Hematopoietic multipotent progenitor cell treated with erythropoietin and hydrocortisone succinate and interleukin-3 and kit ligand, for 6 days (in vitro differentiated cells): Measurements from ENCODE around the gene CTSL.
A peak's percentile ranks its signal among the peaks of the same experiment; 100 is the strongest.
"Not testable (repeated sequence)": the region's sequence is repeated elsewhere in the genome, so short reads cannot be mapped to it uniquely, and the experiment has no call there.

ENCODE experiments used
- DNase-seq: peaks from one replicate; pipeline ENCODE4 v3.0.0-alpha.2; 2015

The CTSL gene

DNA sequence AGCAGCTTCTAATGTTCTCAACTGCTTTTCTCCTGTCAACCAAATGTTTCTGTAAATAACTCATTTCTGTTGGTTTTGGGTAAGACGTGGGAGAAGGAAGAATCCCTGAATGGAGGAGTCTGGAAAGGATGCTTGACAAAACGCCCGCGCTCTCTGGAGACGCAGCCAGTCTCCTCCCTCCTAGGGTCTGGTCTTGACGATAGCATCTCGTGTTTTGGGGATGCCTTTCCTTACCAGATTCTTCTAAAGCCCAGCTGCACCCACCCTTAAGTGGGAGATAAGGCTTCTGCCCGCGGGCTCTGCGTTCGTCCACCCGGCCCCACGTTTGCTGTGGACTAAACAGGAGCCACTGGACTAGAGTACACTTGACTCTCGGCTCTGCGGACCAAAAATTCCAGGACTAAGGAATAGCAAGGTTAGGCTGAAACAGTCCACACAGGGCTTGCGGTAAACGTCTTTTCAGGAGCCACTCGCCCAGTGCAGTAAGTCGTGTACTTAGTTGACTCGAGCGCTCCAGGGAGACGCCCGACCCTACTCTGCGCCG, 491 bp upstream of the CTSL start:
- DNase-seq, result peak; percentile 49

DNA sequence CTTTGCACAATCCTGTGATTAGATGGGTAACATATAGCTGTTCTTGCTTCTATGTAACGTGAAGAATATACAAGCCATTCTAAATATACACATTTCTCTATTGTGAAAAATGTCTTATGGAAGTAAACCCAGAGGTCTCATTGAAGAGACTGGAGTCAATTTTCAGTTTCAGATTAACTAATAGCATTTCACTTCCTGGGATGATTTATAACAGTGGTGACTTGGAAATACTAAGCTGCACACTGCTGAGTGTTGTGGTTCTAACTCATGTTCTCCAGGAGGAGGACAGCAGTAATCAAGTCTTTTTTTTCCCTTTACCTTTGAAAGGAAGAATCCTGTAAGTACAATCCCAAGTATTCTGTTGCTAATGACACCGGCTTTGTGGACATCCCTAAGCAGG, 3.3 kb downstream of the CTSL start:
- no peak for DNase-seq

DNA sequence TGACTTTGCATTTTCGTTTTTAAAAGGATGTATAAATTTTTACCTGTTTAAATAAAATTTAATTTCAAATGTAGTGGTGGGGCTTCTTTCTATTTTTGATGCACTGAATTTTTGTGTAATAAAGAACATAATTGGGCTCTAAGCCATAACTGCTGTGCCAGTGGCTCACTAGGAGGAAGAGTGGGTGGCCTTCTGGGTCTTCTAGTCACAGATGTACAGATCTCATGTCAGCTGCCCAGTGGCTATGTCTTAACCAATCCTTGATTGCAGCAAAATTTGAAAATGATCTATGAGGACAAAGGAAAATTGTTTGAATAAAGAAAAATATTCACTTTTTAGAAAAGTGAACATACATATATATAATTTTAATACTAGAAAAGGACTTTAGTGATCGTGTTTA, 5.4 kb downstream of the CTSL start:
- no peak for DNase-seq

DNA sequence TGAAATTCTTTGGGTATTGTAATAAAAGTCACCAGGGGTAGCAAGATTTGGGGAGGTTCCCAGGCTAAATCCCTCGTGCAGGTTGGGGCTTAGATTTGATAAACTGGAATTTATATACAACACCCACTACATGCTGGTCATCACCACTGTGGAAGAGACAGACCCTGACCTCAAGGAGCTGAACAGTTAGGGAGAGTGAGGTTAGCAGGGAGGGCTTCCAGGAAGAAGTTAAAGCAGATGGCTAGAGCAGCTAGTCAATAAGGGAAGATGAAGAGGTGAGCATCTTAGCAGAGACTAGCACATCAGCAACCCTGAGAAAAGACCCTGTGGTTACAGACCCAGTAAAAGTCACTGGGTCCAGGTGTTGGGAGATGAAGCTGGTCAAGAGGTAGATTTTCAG, 6.4 kb downstream of the CTSL start:
- DNase-seq, result no peak

DNA sequence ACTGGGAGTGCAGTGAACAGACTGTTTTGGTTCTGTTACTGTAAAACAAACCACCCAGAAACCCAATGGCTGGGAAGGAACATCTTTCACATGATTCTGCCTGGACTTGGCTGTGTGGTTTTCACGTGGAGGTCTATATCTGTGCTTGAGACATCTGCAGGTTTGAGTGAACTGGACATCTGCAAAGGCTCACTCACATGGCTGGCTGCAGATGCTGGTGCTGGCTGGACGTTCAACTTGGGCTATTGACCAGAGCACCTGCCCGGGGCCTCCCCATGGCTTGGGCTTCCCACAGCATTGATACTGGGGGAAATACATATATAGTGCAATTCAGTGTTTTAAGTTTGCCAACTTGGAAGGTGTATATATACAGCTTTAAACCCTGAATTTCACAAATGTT, 6.8 kb downstream of the CTSL start:
- DNase-seq, result no peak

DNA sequence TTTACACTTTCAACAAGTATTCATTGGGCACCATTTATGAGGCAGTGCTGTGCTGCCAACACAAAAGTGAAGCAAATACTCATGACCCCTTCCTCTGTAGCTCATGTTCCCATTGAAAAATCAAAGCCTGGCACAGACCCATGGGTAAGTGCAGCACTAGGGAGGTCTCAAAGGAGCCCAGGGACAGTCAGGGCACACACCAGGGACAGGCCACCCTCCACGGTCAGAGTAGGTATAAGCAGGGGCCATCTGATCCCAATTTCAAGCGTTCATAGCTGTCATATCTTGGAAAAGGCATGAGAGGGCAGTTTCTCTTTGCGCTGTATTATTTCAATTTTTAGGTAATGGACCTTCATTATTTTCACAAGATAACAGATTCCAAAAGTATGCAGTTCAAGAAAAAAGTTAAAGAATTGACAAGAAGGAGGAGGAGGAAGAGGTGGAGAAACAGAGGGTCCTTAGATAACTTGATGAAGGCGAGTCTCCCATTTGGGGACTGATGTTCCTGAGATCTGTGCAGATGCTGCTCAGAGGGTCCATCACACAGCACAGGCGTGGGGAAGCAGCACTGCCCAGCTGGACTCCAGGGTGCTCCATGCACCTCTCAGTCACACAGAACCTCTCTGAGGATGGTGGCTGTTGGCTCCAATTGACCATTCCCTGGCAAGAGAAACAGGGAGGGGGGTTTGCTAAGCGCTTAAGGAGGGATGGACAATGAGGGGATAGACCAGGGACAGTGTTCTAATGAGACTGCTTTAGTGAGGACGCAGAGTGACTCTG, 7.5 kb downstream of the CTSL start:
- DNase-seq, result no peak

DNA sequence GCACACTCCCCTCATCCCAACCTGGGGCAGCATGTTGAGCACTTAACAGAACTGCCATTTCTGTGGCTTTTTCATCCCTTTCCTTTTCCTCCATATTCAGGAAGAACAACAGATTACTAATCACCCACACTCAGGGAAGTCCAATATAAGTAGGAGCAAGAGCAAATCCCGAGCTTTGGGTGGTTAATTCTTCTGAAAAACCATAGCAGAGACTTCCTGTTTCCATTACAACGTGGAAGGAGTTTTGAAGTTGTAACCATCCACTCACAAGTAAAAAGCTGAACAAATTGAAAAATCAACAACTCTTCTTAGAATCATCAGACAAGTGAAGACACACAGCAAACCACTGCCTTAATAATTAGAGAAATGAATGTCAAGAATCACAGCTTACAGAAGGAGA, 8.2 kb downstream of the CTSL start:
- DNase-seq, result no peak

DNA sequence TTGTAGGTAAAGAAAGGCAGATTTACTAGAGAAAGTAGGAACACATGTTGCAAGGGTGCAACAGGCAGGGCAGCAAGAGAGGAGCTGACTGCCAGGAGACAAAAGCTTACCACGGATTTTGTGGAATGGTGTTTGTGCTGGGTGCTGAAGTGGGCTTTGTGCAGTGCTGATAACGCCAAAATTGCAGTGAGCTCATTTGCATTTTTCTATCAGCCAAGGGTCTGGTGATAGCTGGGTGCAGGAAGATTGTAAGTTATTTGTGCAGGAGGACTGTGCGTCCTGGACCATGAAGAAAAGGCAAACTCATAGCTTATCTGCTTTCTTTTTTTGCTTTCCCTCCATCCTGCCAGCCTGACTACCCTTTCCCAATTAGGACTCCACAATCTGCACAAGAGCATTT, 13.6 kb downstream of the CTSL start:
- peak; percentile 40 for DNase-seq

DNA sequence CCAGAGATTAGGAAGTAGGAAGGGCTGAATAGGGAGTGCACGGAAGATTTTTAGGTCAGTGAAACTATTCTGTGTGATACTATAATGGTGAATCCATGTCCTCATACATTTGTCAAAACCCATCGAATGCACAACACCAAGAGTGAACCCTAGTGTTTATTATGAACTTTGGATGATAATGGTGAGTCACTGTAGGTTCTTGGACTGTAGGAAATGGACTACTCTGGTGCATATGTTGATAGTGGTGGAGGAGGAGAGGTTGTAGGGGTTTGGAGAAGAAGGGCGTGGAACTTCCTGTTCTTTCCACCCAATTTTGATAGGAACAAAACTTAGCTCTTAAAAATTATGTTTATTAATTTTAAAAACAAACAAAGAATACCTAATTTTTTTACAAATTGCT, 14.3 kb downstream of the CTSL start:
- DNase-seq, result peak; percentile 70

DNA sequence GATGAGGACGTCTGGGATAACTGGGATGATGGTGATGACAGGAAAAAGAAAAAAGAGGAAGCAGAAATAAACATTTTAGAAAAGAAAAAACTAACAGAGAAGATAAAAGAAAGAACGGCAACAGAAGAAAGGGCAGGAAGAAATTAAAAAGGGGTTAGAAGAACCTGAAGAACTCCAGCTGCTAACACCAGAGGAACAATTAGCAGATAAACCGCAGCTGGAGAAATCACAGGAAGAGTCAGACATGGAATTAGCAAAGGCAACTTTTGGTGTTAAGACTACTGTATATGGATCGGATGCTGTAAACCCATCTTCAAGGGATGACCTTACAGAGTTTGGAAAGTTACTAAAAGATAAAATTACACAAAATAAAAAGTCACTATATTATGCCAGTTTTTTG, 15.4 kb downstream of the CTSL start:
- DNase-seq, result no peak

DNA sequence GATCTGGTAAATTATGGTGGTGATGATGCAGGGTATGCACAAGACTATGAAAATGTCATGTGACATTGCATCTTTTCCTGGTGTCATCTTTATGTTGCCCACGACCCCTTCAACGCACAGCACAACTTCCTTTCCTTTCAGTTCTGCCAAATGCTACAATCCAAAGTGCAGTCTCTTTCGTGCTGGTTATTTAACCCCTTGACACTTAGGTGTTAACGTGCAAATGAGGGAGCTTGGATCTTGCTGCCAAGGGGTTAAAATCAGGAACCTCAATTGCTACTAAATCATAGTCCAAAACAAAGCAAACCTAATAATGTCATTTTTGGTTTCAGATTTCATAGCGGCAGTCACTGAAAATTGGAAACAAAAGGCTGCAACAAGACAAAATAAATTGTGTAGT, 16.0 kb downstream of the CTSL start:
- DNase-seq, result no peak

DNA sequence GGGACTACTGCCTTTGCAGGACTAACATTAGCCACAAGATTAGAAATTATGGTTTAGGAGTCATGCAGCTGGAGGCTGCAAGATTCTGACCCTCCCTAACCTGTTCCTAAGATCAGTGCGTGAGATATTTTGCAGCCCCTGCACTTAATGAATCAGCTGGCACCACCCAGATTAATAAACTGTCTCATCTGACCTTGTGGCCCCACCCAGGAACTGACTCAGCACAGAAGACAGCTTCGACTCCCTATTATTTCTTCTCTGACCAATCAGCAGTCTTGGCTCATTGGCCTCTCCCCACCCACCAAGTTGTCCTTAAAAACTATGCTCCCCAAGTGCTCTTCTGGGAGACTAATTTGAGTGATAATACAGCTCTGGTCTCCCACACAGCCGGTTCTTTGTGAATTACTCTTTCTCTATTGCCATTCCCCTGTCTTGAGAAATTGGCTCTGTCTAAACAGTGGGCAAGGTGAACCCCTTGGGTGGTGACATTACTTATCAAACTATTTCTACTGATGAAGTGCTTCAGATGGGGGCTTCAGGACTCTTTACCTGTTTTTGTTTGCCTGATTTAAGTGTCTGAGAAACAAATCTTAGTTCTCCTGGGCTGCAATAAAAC, 17.0 kb downstream of the CTSL start:
- peak; percentile 80 for DNase-seq

DNA sequence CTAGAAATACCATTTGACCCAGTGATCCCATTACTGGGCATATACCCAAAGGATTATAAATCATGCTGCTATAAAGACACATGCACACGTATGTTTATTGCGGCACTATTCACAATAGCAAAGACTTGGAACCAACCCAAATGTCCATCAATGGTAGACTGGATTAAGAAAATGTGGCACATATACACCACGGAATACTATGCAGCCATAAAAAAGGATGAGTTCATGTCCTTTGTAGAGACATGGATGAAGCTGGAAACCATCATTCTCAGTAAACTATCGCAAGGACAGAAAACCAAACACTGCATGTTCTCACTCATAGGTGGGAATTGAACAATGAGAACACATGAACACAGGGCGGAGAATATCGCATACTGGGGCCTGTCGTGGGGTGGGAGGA, 18.3 kb downstream of the CTSL start:
- DNase-seq, result not testable (repeated sequence)

DNA sequence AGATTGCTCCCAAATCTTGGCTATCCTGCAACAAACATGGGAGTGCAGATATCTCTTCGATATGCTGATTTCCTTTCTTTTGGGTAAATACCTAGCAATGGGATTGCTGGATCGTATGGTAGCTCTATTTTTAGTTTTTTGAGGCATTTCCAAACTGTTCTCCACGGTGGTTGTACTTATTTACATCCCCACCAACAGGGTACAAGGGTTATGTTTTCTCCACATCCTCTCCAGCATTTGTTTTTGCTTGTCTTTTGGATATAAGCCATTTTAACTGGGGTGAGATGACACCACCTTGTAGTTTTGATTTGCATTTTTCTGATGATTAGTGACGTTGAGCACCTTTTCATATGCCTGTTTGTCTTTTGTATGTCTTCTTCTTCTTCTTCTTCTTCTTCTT, 20.3 kb downstream of the CTSL start:
- no peak for DNase-seq

DNA sequence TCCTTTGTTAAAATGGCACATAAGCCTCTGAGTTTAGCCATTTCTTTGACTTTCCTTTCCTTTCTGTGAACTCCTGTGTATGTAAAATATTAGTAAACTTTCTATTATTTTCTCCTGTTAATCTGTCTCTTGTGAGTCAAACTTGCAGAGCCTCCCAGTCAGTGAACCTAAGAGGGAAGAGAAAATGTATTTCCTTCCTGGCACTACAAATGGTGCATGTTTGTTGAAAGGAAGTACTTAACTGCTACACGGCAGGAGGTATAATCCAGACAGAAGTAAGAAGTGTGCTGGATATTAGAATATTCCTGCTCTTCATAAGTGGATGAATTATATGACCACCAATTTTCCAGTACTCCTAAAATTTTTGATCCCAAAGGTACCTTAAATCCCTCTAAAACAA, 23.0 kb downstream of the CTSL start:
- no peak for DNase-seq

DNA sequence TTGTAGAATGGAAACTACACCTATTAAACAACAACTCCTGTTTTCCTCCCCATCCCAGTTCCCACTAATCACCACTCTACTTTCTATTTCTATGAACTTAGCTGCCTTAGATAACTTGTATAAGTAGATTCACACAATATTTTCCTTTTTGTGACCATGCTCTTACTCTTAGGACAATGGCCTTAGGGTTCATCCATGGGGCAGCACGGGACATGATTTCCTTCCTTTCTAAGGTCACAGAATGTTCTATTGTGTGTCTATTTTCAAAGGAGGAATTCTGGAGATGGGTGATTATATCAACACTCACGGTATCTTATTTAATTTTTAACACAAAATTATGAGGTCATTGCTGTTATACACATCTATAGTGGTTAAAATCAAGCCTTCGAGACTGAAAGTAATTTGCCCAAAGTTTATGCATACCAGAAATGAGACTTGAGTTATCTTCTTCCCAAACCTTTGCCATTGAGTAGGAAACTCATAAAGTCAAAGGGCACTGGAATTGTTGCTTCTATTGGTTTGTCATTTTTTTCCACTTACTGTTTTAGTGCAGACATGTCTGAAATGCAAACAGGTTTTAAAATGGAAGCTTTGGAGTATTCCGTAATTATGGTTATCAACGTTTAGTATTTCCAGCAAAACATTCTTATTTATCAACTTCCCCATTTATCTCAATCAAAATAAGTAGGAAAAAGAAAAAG, 23.6 kb downstream of the CTSL start:
- DNase-seq, result no peak

DNA sequence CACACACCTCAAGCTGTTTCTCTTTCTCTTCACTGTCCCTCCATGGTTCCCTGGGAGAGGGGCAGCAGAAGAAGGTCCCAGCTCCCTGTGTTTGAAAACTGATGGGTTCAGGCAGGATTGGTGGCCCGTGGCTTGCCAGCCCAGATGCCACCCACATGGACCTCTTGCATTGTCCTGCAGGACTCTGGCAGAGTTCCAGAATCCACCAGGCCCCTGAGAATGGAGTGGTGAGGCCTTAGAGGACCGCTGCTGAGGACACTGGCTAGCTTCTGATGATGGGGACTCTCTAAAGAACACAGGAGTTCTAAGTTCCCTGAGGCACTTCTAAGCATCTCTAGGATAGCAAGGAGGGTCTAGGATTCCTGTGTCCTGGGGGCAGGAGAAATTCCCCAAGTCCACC, 24.8 kb downstream of the CTSL start:
- no peak for DNase-seq

DNA sequence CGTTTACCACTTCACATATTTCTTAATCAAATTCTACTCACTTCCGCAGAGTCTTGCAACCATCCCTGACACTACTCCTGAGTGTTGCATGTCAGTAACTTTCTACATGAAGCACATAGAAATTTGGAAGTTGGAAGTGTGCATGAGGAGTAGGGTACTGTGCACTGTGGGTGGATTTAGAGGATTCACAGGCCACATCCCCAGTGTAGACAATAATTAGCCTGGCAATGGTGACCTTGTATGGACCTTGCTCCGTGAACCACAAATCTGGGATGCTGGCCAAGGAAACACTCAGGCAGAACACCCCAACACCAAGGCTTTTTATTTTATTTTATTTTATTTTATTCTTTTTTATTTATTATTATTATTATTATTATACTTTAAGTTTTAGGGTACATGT, 25.5 kb downstream of the CTSL start:
- DNase-seq, result no peak

DNA sequence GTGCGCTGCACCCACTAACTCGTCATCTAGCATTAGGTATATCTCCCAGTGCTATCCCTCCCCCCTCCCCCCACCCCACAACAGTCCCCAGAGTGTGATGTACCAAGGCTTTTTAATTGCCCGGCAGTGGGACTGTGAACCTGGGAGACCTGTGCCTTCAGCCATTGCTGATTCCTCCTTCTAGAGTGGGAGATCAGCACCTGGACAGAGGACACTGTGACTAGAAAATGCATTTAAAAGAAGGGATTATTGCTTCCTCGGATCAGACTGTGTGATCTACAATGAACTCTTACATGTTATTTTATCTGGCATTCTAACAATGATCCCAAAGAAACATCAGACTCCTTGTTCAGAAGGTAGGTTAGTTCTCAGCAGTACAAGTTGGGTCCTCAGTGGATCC, 25.9 kb downstream of the CTSL start:
- DNase-seq, result no peak

DNA sequence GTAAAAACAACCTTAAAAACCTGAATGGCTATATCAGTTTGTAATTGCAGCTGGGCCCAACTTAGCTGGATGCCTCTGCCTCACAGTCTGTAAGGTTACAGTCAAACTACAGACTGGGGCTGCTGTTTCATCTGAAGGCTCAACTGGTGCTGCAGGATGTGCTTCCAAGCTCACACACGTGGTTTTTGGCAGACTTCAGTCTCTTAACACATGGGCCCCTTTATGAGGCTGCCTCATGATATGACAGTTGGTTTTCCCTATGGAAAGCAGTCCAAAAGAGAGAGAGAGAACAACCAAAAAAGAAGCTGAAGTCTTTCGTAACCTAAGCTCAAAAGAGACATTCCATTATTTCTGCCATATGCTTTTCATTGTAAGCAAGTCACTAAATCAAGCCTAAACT, 27.4 kb downstream of the CTSL start:
- no peak for DNase-seq

DNA sequence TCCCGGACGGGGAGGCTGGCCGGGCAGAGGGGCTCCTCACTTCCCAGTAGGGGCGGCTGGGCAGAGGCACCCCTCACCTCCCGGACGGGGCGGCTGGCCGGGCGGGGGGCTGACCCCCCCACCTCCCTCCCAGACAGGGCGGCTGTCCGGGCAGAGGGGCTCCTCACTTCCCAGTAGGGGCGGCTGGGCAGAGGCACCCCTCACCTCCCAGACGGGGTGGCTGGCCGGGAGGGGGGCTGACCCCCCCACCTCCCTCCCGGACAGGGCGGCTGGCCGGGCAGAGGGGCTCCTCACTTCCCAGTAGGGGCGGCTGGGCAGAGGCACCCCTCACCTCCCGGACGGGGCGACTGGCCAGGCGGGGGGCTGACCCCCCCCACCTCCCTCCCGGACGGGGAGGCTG, 32.4 kb downstream of the CTSL start:
- DNase-seq, result not testable (repeated sequence)

DNA sequence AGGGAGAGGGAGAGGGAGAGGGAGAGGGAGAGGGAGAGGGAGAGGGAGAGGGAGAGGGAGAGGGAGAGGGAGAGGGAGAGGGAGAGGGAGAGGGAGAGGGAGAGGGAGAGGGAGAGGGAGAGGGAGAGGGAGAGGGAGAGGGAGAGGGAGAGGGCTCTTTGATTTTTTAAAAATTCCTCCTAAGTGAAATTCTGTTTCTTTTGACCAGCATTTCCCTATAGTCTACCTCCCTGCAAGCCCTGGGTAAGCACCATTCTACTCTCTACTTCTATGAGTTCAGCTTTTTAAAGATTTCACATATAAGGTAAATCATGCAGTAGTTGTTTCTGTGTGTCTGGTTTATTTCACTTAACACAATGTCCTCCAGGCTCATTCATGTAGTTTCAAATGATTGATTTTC, 34.1 kb downstream of the CTSL start:
- not testable (repeated sequence) for DNase-seq

DNA sequence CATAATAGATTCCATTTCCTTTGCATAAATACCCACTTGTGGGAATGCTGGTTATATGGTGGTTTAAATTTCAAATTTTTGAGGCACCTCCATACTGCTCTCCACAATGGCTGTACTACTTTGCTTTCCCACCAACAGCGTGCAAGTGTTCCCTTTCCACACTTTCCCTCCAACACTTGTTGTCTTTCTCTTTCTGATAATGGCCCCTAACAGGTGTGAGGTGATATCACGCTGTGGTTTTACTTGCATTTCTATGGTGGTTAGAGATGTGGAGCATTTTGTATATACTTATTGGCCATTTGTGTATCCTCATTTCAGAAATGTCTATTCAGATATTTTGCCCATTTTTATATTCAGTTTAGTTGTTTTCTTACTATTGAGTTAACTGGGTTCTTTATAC, 34.6 kb downstream of the CTSL start:
- no peak for DNase-seq

DNA sequence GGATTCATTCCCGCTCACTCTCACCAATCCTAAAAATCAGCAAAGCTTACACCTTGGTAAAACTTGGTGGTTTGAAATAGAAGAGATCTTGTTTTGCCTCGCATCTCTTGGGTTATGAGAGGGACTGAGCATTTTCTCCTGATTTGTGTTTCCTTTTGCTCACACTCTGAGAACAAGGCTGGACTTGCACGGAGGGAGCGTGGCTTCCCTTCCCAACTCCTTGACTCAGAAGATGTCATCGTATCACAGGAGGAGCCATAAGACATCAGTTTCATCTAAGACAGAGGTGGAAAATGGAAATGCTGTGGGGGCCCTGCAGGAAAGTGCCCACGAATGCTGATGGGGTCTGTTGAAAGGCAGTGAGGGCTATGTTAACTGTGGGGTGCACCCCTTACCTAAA, 37.4 kb downstream of the CTSL start:
- DNase-seq, result no peak
